ENCODE data around the gene ZNF780A. TPM values are rescaled to one million over a fixed set of nuclear protein-coding genes. Genes with fewer than 3 reads are reported as not detected.

ZNF780A gene
- total and polyA plus RNA-seq, 4 donors: 10.4 to 32.9 (median 20.1) TPM

GRCh38 chr19:40093416-40093815, 2.7 kb upstream of the ZNF780A start:
- Histone ChIP-seq H3K9me3 (ENCODE audit: control insufficient read depth in 4 of 4, insufficient read depth in 3 of 4, low read length in 3 of 4) (no peaks in the 10 kb centered on the region), H3K36me3 (ENCODE audit: control insufficient read depth in 4 of 4, insufficient read depth in 4 of 4, low read length in 4 of 4) (no peaks in the 10 kb centered on the region), H3K27me3 (ENCODE audit: control insufficient read depth in 3 of 3, insufficient read depth in 3 of 3, low read length in 2 of 3) (no peaks in the 10 kb centered on the region), H3K9ac (ENCODE audit: insufficient read depth in 1 of 2, low read length in 2 of 2) (no peak overlapping the region), H3K4me1 (ENCODE audit: control insufficient read depth in 5 of 5, insufficient read depth in 5 of 5, low read length in 5 of 5) (peaks cover 2 to 11% (median 5%) of the 10 kb centered on the region in 5 donors), H3K4me3 (no peak overlapping the region), H3K27ac (ENCODE audit: low read depth in 1 of 2, low read length in 1 of 2) (no peak overlapping the region)
- DNase-seq (no peak), ATAC-seq (ENCODE audit: insufficient read depth, low FRiP score) (no peak)
- TF ChIP-seq CTCF (IDR thresholded peaks at IDR 0.05; ENCODE audit: control extremely low read depth, extremely low read depth): no peak
- WGBS, 2 donors: 95 to 98% methylated on average over 1 of the region's 1 CpG

- Histone ChIP-seq H3K9me3 (ENCODE audit: control insufficient read depth in 4 of 4, insufficient read depth in 3 of 4, low read length in 3 of 4) (no peaks in the 10 kb centered on the region), H3K4me1 (ENCODE audit: control insufficient read depth in 5 of 5, insufficient read depth in 5 of 5, low read length in 5 of 5) (peaks cover 2 to 11% (median 5%) of the 10 kb centered on the region in 5 donors), H3K36me3 (ENCODE audit: control insufficient read depth in 4 of 4, insufficient read depth in 4 of 4, low read length in 4 of 4) (no peaks in the 10 kb centered on the region), H3K4me3 (no peak overlapping the region), H3K27ac (ENCODE audit: low read depth in 1 of 2, low read length in 1 of 2) (peak overlapping the region; percentile 92 to 96), H3K27me3 (ENCODE audit: control insufficient read depth in 3 of 3, insufficient read depth in 3 of 3, low read length in 2 of 3) (no peaks in the 10 kb centered on the region), H3K9ac (ENCODE audit: insufficient read depth in 1 of 2, low read length in 2 of 2) (peak overlapping the region; percentile 50 to 92)
- DNase-seq: peak in 1 of 3 donors; percentile 16
- no peak for TF ChIP-seq CTCF (IDR thresholded peaks at IDR 0.05; ENCODE audit: control extremely low read depth, extremely low read depth)
- ATAC-seq (ENCODE audit: insufficient read depth, low FRiP score): no peak
- WGBS, 2 donors: 41 to 45% methylated on average over 10 of the region's 10 CpGs
These were observed 724 bp upstream of the ZNF780A start for GRCh38 chr19:40091205-40092129.

- no peak for ATAC-seq (ENCODE audit: insufficient read depth, low FRiP score)
These were observed 1.3 kb downstream of the ZNF780A start for GRCh38 chr19:40089462-40089861.

More at GRCh38 chr19:40089462-40089861, 1.3 kb downstream of the ZNF780A start:
- DNase-seq: peak in 1 of 3 donors; percentile 28
- TF ChIP-seq CTCF (IDR thresholded peaks at IDR 0.05; ENCODE audit: control extremely low read depth, extremely low read depth): no peak
- Histone ChIP-seq H3K36me3 (ENCODE audit: control insufficient read depth in 4 of 4, insufficient read depth in 4 of 4, low read length in 4 of 4) (peaks cover 0 to 3% (median under 1%) of the 10 kb centered on the region in 4 donors), H3K9me3 (ENCODE audit: control insufficient read depth in 4 of 4, insufficient read depth in 3 of 4, low read length in 3 of 4) (no peaks in the 10 kb centered on the region), H3K4me3 (no peak overlapping the region), H3K9ac (ENCODE audit: insufficient read depth in 1 of 2, low read length in 2 of 2) (peak overlapping the region in 1 of 2 donors; percentile 92), H3K27ac (ENCODE audit: low read depth in 1 of 2, low read length in 1 of 2) (no peak overlapping the region), H3K27me3 (ENCODE audit: control insufficient read depth in 3 of 3, insufficient read depth in 3 of 3, low read length in 2 of 3) (no peaks in the 10 kb centered on the region), H3K4me1 (ENCODE audit: control insufficient read depth in 5 of 5, insufficient read depth in 5 of 5, low read length in 5 of 5) (peaks cover 2 to 11% (median 5%) of the 10 kb centered on the region in 5 donors)
- WGBS, 2 donors: 74 to 86% methylated on average over 4 of the region's 4 CpGs

All from lung (tissue), 12 donors.